ENCODE measurements around the gene C1R. TPM values are rescaled to one million over a fixed set of nuclear protein-coding genes. Genes with fewer than 3 reads are reported as not detected.

The C1R gene
- total RNA-seq, 2 experiments from 2014 or later = 0.30 TPM; not detected in 1

GRCh38 chr12:7096006-7096932 is 4.0 kb upstream of the C1R start:
- Histone ChIP-seq H4K20me1 (ENCODE audit: insufficient read depth, low read length) (no peaks in the 10 kb centered on the region), H3K9me2 (ENCODE audit: insufficient read depth, low read length) (no peaks in the 10 kb centered on the region), H3K79me2 (ENCODE audit: insufficient read depth, low read depth, low read length) (no peaks in the 10 kb centered on the region), H3K4me3 (ENCODE audit: low read depth, low read length, poor library complexity, severe bottlenecking) (no peak overlapping the region), H2AFZ (ENCODE audit: low read length) (no peak overlapping the region), H3K9me3 (ENCODE audit: low read length) (no peaks in the 10 kb centered on the region), H3K36me3 (ENCODE audit: insufficient read depth, low read length) (no peaks in the 10 kb centered on the region), H3K27ac (ENCODE audit: low read depth, low read length, poor library complexity, severe bottlenecking) (no peak overlapping the region), H3K4me1 (ENCODE audit: insufficient read depth, low read length, poor library complexity, severe bottlenecking) (peaks cover 3% of the 10 kb centered on the region), H3K4me2 (ENCODE audit: low read length) (no peak overlapping the region)
- intact Hi-C loops (cut with micrococcal nuclease; ENCODE audit: unreplicated experiment) = no loop called here
- ChIA-PET POLR2A (interaction anchor here (0.7 to 1.1 kb wide), 2 partner anchors 11 to 13 kb away, joined by 3 to 4 read pairs; no protein-coding TSS in a partner anchor), CTCF (ENCODE audit: unreplicated experiment) (interaction anchor here (0.6 kb wide), 1 partner anchor 31 kb away, joined by 3 read pairs; no protein-coding TSS in a partner anchor)
- no peak for DNase-seq (ENCODE audit: low spot score)
- TF ChIP-seq, protein P1, sequence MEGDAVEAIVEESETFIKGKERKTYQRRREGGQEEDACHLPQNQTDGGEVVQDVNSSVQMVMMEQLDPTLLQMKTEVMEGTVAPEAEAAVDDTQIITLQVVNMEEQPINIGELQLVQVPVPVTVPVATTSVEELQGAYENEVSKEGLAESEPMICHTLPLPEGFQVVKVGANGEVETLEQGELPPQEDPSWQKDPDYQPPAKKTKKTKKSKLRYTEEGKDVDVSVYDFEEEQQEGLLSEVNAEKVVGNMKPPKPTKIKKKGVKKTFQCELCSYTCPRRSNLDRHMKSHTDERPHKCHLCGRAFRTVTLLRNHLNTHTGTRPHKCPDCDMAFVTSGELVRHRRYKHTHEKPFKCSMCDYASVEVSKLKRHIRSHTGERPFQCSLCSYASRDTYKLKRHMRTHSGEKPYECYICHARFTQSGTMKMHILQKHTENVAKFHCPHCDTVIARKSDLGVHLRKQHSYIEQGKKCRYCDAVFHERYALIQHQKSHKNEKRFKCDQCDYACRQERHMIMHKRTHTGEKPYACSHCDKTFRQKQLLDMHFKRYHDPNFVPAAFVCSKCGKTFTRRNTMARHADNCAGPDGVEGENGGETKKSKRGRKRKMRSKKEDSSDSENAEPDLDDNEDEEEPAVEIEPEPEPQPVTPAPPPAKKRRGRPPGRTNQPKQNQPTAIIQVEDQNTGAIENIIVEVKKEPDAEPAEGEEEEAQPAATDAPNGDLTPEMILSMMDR (conservative IDR thresholded peaks at IDR 0.05; ENCODE audit: low read length) = no peak
- TF ChIP-seq EZH2phosphoT487 (IDR thresholded peaks at IDR 0.05; ENCODE audit: borderline replicate concordance, low read depth, low read length) = no peak
- BruUV-seq (replicated peaks) = no TSS peak

DNA sequence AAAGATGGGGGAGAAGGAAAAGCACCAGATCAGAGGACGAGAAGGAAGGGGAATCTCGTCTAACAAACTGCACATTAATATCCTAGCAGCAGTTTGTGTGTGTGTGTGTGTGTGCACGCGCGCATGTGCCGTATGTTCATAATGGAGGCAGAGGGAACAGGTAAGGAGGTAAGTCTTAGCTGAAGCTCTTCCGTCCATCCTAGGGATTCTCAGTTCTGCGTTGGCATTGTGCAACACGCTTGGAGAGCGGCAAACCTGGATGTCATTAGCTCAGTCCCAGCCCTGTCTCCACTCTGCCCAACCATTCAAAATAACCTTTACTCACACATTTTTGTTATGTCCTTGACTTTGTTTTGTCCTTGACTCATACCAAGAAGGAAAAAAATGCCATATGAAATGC is 1.6 kb upstream of the C1R start:
- BruUV-seq (replicated peaks) = no TSS peak
- no peak for DNase-seq (ENCODE audit: low spot score)
- Histone ChIP-seq H3K4me3 (ENCODE audit: low read depth, low read length, poor library complexity, severe bottlenecking) (no peak overlapping the region), H4K20me1 (ENCODE audit: insufficient read depth, low read length) (no peaks in the 10 kb centered on the region), H3K4me1 (ENCODE audit: insufficient read depth, low read length, poor library complexity, severe bottlenecking) (peaks cover 3% of the 10 kb centered on the region), H3K36me3 (ENCODE audit: insufficient read depth, low read length) (no peaks in the 10 kb centered on the region), H3K27ac (ENCODE audit: low read depth, low read length, poor library complexity, severe bottlenecking) (no peak overlapping the region), H3K4me2 (ENCODE audit: low read length) (no peak overlapping the region), H3K79me2 (ENCODE audit: insufficient read depth, low read depth, low read length) (no peaks in the 10 kb centered on the region), H3K9me3 (ENCODE audit: low read length) (no peaks in the 10 kb centered on the region), H3K9me2 (ENCODE audit: insufficient read depth, low read length) (no peaks in the 10 kb centered on the region), H2AFZ (ENCODE audit: low read length) (no peak overlapping the region)
- CTCF ChIA-PET (ENCODE audit: unreplicated experiment) = interaction anchor here (0.8 kb wide), 1 partner anchor 19 kb away, joined by 4 read pairs; no protein-coding TSS in a partner anchor
- POLR2A ChIA-PET = interaction anchor here (0.7 kb wide), 1 partner anchor 15 kb away, joined by 4 read pairs; the partner anchor contains the start of gene C1RL
- TF ChIP-seq EZH2phosphoT487 (IDR thresholded peaks at IDR 0.05; ENCODE audit: borderline replicate concordance, low read depth, low read length) = no peak
- TF ChIP-seq, protein P1 (conservative IDR thresholded peaks at IDR 0.05; ENCODE audit: low read length) = no peak
- intact Hi-C loops (cut with micrococcal nuclease; ENCODE audit: unreplicated experiment) = loop anchor here (2.0 to 5.0 kb wide), 2 partner anchors 19 to 227 kb away; partner anchors contain the start of gene TPI1
